Measurements from ENCODE around the gene VSIG1.

VSIG1 gene

DNA sequence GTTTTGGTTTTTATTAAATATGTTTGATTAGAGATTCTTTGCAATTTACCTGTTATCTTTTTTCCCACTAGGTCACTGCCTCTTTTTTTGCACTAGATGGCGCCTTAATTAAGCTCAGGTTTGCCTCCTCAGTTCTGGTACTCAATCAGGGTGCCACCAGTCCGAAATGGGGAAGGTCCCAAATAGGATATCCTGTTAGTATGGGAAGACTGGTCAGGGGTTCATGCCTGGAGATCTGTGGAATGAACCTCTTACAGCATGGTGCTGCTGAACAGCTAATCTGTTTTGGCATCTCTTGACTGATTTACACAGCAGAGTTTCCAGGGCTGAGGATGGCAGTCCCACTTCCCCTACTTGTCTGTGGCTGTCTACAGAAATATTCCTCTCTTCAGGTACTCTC lies 24.2 kb upstream of the VSIG1 start:
- peak; percentile 13 for DNase-seq (ENCODE audit: low read depth, low spot score)
- in situ Hi-C loops (cut with HindIII; ENCODE audit: low sequenced_read_pairs), result no loop called here
- TF ChIP-seq, protein P1, sequence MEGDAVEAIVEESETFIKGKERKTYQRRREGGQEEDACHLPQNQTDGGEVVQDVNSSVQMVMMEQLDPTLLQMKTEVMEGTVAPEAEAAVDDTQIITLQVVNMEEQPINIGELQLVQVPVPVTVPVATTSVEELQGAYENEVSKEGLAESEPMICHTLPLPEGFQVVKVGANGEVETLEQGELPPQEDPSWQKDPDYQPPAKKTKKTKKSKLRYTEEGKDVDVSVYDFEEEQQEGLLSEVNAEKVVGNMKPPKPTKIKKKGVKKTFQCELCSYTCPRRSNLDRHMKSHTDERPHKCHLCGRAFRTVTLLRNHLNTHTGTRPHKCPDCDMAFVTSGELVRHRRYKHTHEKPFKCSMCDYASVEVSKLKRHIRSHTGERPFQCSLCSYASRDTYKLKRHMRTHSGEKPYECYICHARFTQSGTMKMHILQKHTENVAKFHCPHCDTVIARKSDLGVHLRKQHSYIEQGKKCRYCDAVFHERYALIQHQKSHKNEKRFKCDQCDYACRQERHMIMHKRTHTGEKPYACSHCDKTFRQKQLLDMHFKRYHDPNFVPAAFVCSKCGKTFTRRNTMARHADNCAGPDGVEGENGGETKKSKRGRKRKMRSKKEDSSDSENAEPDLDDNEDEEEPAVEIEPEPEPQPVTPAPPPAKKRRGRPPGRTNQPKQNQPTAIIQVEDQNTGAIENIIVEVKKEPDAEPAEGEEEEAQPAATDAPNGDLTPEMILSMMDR (IDR thresholded peaks at IDR 0.05; ENCODE audit: low read depth, low read length), result peak; percentile 53
- no peak overlapping the region for H3K4me3 ChIP-seq (ENCODE audit: low read depth, low read length)

DNA sequence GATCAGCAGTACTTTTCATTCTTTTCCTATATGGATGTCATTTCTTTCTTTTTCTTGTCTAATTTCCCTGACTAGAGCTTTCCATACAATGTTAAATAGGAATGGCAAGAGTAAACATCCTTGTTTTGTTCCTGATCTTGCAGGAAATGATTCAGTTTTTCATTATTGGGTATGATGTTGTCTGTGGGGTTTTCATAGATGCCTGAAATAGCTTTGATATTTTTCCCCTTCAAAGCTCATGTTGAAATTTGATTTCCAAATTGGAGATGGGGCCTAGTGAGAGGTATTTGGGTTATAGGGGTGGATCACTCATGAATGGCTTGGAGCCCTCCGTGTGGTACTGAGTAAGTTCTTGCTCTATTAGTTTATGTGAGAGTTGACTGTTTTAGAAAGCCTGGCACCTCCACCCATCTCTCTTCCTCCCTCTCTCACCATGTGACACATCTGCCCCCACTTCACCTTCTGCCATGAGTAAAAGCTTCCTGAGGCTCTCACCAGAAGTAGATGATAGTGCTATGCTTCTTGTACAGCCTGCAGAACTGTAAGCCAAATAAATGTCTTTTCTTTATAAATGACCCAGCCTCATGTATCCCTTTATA lies 22.3 kb upstream of the VSIG1 start:
- no peak overlapping the region for H3K4me3 ChIP-seq (ENCODE audit: low read depth, low read length)
- in situ Hi-C loops (cut with HindIII; ENCODE audit: low sequenced_read_pairs), result no loop called here
- TF ChIP-seq, protein P1 (IDR thresholded peaks at IDR 0.05; ENCODE audit: low read depth, low read length), result no peak
- DNase-seq (ENCODE audit: low read depth, low spot score), result no peak

DNA sequence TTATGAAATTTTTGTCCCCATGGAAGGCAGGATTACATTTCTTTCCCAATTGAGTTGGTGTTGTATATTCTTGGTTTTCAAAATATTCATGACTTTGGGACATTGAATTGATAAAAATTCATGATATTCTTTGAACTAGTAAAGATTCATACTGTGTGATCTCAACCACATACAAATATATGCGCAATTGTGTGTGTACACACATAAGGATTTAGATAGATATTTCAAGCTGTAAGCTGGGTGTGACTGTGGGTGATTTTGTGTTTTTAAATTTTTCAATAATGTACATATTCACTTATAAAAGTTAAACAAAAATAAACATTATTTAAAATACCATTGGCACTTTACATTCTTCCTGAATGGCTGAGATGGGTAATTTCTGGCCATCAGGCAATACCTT lies 19.5 kb upstream of the VSIG1 start:
- TF ChIP-seq, protein P1 (IDR thresholded peaks at IDR 0.05; ENCODE audit: low read depth, low read length), result no peak
- DNase-seq (ENCODE audit: low read depth, low spot score), result no peak
- in situ Hi-C loops (cut with HindIII; ENCODE audit: low sequenced_read_pairs), result no loop called here
- no peak overlapping the region for H3K4me3 ChIP-seq (ENCODE audit: low read depth, low read length)

DNA sequence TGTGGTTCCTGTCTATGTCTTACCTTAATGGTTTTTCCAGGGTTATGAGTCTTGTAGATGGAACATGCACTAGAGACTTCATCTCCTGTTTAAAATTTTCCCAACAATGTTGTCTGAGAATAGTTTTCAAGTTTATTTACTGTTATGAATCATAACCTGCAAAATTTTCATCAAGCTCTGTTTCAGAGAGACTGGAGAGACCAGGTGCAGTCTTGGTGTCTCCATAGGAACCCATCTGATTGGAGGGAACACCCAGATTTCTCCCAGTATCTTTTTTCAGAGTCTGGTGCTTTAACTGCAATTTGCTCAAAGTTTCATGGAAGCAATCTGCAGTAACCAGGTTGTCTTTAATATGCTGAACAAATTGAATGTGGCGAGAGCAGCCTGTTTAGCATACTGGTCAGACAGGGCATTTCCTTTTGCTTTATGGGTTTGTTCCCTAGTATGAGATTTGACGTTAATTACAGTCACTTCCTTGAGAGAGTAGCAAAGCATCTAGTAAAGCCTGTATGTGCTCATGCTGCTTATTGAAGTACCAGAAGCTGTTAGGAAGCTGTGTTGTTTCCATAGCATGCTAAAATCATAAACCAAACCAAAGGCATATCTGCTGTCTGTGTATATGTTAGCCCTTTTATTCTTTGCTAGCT lies 18.8 kb upstream of the VSIG1 start:
- DNase-seq (ENCODE audit: low read depth, low spot score), result peak; percentile 2
- TF ChIP-seq, protein P1 (IDR thresholded peaks at IDR 0.05; ENCODE audit: low read depth, low read length), result no peak
- no peak overlapping the region for H3K4me3 ChIP-seq (ENCODE audit: low read depth, low read length)
- in situ Hi-C loops (cut with HindIII; ENCODE audit: low sequenced_read_pairs), result no loop called here

DNA sequence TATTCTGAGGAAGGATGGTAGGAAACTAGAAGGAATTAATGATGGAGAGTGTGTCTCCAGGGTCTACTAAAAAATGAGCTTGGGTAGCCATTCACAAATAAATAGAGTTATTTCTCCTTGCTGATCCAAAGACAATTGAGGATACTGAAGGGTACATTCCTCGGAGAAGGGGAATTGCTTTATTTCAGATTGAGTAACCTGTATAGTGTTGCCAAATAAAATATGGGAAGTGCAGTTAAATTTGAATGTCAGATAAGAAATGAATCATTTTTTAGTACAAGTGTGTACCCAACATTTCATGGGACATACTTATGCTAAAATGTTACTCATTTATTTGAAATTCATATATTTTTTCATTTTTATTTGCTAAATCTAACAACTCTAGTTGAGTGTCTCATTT lies 16.0 kb upstream of the VSIG1 start:
- in situ Hi-C loops (cut with HindIII; ENCODE audit: low sequenced_read_pairs), result no loop called here
- TF ChIP-seq, protein P1 (IDR thresholded peaks at IDR 0.05; ENCODE audit: low read depth, low read length), result no peak

DNA sequence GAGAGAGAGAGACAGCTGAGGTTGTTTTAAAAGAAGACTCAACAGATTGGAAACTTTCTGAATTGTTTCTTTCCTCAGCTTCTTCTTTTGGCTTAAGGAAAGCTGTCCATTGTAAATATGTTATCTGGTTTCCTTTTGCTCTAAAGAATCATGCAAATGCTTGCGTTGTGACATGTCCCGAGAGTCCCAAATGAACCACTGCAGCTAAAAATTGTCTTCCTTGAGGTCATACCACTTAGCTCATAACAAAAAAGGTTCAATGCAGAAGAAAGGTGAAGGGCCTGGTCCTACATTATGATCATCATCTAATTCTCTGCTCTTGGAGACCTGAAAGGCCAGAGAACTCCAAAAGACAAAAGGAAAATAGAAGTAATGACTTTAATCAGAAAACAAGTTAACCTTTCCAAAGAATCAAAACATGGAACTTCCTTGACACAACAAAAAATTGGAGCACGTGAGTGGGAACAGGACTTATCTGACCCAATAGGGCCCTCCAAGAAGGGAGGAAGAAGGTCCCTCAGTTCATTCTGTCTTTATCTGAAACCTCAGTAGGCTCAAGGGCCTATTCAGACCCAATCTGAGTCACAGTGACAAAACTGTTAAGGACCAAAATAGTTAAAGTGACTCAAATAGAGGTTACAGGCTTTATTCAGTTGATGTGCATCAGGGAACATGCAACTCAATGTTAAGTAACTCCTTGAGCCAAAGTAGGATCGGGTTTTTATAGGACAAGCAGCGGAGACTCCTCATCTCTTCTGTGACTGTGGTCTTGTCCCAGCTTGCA lies 14.7 kb upstream of the VSIG1 start:
- DNase-seq (ENCODE audit: low read depth, low spot score), result no peak
- H3K4me3 ChIP-seq (ENCODE audit: low read depth, low read length), result no peak overlapping the region
- in situ Hi-C loops (cut with HindIII; ENCODE audit: low sequenced_read_pairs), result no loop called here
- TF ChIP-seq, protein P1 (IDR thresholded peaks at IDR 0.05; ENCODE audit: low read depth, low read length), result no peak

More for the DNA sequence above, 16.0 kb upstream of the VSIG1 start:
- no peak overlapping the region for H3K4me3 ChIP-seq (ENCODE audit: low read depth, low read length)
- DNase-seq (ENCODE audit: low read depth, low spot score), result no peak

Measured in astrocyte of the spinal cord (primary cell).